HUES64 (cell line): ENCODE data around the gene ZDHHC9.

Source experiments
- H3K27ac ChIP-seq: 2 replicates; pipeline ENCODE4 v1.7.0; 2013; ENCODE audit warnings: low read depth, low read length, inconsistent platforms
- H3K27me3 ChIP-seq: 2 replicates; pipeline ENCODE4 v1.6.1; 2013; ENCODE audit warnings: mild to moderate bottlenecking, low read length; ENCODE audit not compliant: insufficient read depth
- H3K36me3 ChIP-seq: 2 replicates; pipeline ENCODE4 v1.6.1; 2013; ENCODE audit warnings: mild to moderate bottlenecking, low read length; ENCODE audit not compliant: insufficient read depth
- H3K4me1 ChIP-seq: 2 replicates; pipeline ENCODE4 v1.6.1; 2013; ENCODE audit warnings: mild to moderate bottlenecking, low read length, moderate library complexity; ENCODE audit not compliant: insufficient read depth
- H3K4me3 ChIP-seq: 2 replicates; pipeline ENCODE4 v1.5.1; 2013; ENCODE audit warnings: mild to moderate bottlenecking, low read length, moderate library complexity
- H3K9ac ChIP-seq: 2 replicates; pipeline ENCODE4 v1.6.1; 2013; ENCODE audit warnings: mild to moderate bottlenecking, low read depth, low read length
- H3K9me3 ChIP-seq: 2 replicates; pipeline ENCODE4 v1.6.1; 2013; ENCODE audit warnings: low read depth, low read length; ENCODE audit not compliant: insufficient read depth
- WGBS: fragments of 150-250, 120-280 bp; methylation state at CpG from one replicate; pipeline ENCODE4 v1.1.7; 2013; ENCODE audit warnings: missing lambda C conversion rate; 5-methylcytosine and 5-hydroxymethylcytosine counted together

Gene ZDHHC9

DNA sequence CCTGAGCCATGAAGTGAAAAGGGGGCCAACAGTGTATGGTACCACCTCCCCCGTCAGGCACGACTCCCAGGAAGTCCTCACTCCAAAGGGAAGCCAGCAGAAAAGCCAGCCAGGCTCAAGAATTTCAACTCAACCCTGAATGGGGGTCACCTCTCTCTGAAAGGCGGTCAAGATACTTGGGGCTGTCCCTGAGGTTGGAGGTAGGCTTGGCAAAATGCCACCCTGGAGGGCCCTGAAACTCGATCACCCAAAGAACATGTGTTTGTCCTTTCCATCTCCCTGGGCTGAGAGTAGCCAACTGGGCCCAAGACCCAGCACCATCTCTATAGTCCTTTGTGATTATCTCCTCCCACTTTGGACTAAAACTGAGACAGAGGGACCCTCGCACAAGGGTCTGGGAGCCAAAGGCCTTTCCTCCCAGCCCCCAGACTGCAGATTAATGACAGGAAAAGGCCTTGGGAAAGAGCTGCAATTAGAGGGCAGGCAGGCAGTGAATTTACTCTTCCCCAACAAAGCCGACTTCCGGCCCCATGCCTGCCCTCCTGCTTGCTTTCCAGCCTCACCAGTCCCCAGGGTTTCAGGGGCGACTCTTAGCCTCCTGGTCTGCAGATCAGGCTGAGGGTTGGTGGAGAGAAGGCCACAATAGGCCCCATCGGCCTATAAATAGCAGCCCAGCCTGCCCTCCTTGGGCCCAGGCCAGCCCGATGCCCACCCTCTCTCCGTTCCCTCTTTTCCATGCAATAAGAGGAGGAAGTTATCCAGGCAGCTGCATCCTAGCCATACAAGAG lies 58.3 kb downstream of the ZDHHC9 start:
- H3K27ac ChIP-seq = no peak overlapping the region
- H3K9ac ChIP-seq = no peak overlapping the region

DNA sequence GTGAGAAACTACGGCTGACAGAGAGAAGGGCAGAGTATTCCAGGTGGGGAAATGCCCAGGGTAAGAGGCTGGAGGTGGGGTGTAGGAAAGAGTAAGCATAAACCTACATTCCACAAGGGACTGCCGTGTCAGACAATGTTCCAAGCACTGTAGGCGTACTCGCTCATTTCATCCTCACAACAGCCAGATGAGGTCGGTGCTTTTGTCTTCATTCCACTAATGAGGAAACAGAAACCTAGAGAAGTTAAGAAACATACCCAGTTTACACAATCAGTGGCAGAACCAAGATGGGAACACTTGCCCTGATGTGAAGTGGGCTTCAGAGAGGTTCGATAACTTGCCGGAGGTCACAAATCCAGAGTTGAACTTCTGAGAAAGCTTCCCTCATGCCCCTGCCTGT lies 59.3 kb downstream of the ZDHHC9 start:
- 80% methylated on average over 6 of the region's 7 CpGs for WGBS
- H3K4me1 ChIP-seq = no peaks in the 10 kb centered on the region
- no peaks in the 10 kb centered on the region for H3K9me3 ChIP-seq
- no peak overlapping the region for H3K27ac ChIP-seq
- no peak overlapping the region for H3K4me3 ChIP-seq
- no peaks in the 10 kb centered on the region for H3K36me3 ChIP-seq
- H3K27me3 ChIP-seq = no peaks in the 10 kb centered on the region
- H3K9ac ChIP-seq = no peak overlapping the region

More for the DNA sequence above, 58.3 kb downstream of the ZDHHC9 start:
- Histone ChIP-seq H3K4me3 (no peak overlapping the region), H3K4me1 (no peaks in the 10 kb centered on the region), H3K27me3 (no peaks in the 10 kb centered on the region), H3K9me3 (no peaks in the 10 kb centered on the region), H3K36me3 (no peaks in the 10 kb centered on the region)
- WGBS = 96% methylated on average over 9 of the region's 11 CpGs

DNA sequence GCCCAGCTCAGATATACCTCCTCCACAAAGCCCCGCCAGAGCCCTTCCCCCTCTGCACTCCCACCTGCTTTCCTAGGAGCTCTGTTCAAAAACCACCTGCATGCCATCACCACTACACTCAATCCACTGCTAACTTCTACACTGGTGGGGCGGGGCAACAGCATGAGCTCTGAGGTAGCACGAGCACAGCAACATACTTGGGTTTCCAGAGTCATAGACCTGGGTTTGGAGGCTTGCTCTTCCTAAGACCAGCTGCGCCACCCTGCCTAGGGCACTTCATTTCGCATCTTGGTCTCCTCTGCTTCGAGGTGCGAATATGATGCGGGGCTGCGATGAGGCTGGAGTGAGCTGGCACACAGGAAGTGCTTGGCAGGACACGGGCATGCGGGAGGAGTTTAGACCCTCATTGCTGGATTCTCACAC lies 60.4 kb downstream of the ZDHHC9 start:
- WGBS = 95% methylated on average over 11 of the region's 11 CpGs
- Histone ChIP-seq H3K9me3 (no peaks in the 10 kb centered on the region), H3K27ac (no peak overlapping the region), H3K9ac (no peak overlapping the region), H3K27me3 (no peaks in the 10 kb centered on the region), H3K4me1 (no peaks in the 10 kb centered on the region), H3K36me3 (no peaks in the 10 kb centered on the region), H3K4me3 (no peak overlapping the region)

DNA sequence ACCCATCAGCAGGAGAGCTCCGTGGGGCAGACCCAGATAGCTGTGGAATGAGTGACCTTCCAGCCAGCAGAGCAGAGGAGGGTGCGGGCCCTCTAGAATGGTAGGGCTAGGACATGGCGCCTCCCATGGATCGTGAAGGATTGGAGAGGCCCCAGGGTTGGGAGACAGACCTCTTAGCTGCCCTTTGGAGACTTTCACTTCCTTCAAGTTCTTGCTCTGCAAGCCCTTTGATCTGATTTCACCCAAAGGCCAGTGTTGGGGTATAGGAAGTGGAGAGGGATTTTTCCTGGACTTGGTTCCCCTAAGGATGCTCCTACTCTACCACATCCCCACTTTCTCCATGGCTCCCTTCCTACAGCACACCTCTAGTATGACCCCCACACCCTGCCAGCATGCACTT lies 61.0 kb downstream of the ZDHHC9 start:
- Histone ChIP-seq H3K4me3 (no peak overlapping the region), H3K9me3 (no peaks in the 10 kb centered on the region), H3K27ac (no peak overlapping the region), H3K36me3 (no peaks in the 10 kb centered on the region), H3K4me1 (no peaks in the 10 kb centered on the region), H3K27me3 (no peaks in the 10 kb centered on the region), H3K9ac (no peak overlapping the region)
- 98% methylated on average over 4 of the region's 4 CpGs for WGBS

DNA sequence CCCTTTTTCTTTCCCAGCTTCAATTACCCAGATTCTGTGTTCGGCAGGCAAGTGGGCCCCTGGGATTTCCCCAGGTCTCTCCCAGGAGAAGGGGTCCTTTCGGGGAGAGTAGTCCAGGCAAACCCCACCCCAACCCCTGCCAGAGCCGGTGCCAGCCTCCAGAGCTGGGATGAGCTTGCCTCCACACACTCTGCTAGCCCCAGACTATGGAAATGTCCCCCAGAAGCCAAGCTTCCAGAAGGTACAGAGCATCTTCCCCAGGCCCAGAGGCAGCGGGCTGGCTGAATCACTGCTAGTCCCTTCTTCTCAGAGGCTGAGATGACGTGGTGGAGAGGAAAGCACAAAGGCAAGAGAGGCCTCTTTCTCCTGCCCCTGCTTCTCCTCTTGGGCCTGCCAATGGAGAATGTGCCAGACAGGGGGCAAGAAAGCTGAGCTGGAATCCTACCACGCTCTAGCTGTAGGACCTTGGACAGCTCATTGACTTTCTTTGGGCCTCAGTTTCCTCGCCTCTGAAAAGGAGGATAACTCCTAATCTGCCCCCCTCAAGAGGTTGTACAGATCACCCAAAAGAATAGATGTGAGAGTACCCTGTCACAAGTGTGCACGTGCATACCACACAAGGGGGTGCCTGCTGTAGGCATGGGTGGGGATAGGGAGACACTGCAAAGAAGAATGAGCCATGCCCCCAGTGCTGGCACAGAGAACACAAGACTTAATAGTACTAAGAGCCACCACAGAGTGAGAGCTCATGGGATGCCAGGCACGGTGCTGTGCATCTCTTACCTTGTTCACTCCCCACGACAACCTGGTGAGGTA lies 61.8 kb downstream of the ZDHHC9 start:
- H3K4me1 ChIP-seq = no peaks in the 10 kb centered on the region
- WGBS = 90% methylated on average over 9 of the region's 10 CpGs
- no peaks in the 10 kb centered on the region for H3K9me3 ChIP-seq
- H3K36me3 ChIP-seq = no peaks in the 10 kb centered on the region
- no peak overlapping the region for H3K4me3 ChIP-seq
- H3K27ac ChIP-seq = no peak overlapping the region
- no peaks in the 10 kb centered on the region for H3K27me3 ChIP-seq
- H3K9ac ChIP-seq = no peak overlapping the region

DNA sequence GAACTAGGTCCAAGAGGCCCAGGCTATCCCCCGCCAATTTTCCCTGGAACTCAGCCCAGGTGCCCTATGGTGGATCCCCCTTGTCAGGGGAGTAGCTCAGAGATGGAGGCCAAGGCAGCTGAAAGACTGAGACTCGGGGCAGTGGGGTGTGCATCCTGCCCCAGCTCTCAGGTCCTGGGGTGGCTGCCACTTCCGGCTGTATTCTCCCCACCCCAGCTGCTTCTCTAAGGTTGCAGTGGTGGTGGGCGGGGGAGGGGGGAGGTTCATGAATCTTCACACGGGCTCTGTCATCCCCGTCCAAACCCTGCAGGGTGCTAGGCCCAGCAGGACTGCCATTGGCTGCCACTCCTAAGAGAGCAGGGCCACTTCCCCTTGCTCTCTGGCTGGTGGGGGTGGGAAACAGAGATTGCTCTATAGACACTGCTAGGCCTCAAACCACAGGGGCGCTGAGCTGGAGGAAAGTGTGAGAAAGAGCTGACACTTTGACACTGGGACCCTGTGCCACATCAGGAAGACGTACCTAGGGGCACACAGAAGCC lies 62.5 kb downstream of the ZDHHC9 start:
- no peaks in the 10 kb centered on the region for H3K27me3 ChIP-seq
- H3K9me3 ChIP-seq = no peaks in the 10 kb centered on the region
- no peaks in the 10 kb centered on the region for H3K36me3 ChIP-seq
- no peak overlapping the region for H3K27ac ChIP-seq
- 60% methylated on average over 3 of the region's 8 CpGs for WGBS
- no peaks in the 10 kb centered on the region for H3K4me1 ChIP-seq
- H3K4me3 ChIP-seq = no peak overlapping the region
- H3K9ac ChIP-seq = no peak overlapping the region

DNA sequence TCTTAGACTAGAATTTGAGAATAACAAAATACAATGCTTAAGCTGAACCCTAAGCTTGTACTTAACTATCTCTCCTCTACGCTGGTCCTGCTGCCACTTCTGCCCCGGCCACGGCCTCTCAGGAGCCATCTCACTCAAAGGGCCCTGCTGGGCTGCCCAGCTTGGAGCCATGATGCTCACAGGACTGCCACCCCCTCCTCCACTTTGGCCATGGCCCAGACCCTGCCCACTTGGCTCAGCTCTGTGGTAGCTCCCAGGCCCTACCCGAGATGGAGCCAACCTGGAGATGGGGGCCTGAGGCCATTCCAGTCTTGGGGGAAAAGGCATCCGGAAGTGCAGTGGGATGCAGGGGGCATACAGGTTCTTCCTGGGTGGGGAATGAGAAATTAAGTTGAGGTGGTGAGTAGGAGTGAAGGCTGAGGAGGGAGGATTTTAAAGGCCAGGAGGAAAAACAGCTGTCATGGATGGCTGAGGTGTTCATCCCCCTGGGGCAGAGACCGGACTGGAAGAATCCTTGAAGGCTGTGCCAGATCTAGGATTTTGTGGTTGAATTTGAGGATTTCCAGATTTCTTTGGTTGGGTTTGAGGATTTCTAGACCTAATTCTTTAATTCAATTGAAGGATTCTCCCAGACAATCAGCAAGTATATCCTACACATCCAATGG lies 63.1 kb downstream of the ZDHHC9 start:
- Histone ChIP-seq H3K4me3 (no peak overlapping the region), H3K9ac (no peak overlapping the region), H3K27ac (no peak overlapping the region), H3K9me3 (no peaks in the 10 kb centered on the region), H3K4me1 (no peaks in the 10 kb centered on the region), H3K36me3 (no peaks in the 10 kb centered on the region), H3K27me3 (no peaks in the 10 kb centered on the region)
- 95% methylated on average over 6 of the region's 6 CpGs for WGBS

DNA sequence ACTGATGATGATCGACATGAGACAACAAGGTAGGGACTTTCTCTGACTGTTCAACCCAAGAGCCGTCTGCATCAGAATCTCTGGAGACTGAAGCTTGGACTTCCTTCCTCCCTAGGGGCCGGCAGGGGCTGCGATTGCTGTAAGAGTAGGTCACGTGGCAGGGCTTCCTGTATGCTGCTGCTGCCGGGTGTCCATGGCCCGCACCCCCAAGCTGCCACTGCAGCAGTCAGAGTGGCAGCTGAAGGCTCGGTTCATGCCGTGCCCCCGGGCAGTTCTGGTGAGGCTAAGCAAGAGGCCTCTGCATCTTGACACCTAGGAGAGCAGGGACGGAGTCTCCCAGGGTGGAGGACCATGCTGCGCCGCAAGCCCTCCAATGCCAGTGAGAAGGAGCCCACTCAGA lies 63.9 kb downstream of the ZDHHC9 start, which contains the start of gene SASH3:
TSS of gene SASH3 (plus strand) at position 203 of the 400 bp plus-strand sequence. CDS start at position 352, 149 bp downstream.
- Histone ChIP-seq H3K36me3 (no peaks in the 10 kb centered on the region), H3K4me1 (no peaks in the 10 kb centered on the region), H3K9ac (no peak within 1 kb of the TSS), H3K27me3 (no peaks in the 10 kb centered on the region), H3K27ac (no peak within 1 kb of the TSS), H3K9me3 (no peaks in the 10 kb centered on the region), H3K4me3 (no peak within 1 kb of the TSS)
- 91% methylated on average over 13 of the region's 13 CpGs for WGBS

DNA sequence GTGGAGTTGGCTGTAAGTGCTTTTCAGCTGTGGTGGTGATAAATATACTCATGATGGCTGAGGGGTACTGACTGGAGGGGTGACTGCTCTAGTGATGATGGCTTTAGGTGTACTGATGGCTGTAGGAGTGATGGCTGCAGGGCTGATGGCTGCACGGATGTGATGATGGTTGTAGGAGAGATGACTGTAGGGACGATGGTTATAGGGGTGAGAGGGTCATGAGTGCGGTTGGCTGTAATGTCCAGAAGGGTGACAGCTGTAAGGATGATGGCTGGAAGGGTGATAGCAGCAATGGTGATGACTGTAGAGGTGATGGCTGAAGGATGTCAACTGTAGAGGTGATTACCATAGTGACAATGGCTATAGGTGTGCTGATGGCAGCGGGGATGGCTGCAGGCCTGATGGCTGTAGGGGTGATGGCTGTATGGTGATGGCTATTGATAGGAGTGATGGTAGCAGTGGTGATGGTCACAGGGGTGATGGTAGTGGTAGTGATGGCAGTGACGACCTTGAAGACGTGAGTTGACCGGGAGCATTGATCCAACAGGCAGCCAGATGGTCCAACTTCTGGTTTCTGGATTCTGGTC lies 64.5 kb downstream of the ZDHHC9 start:
- 94% methylated on average over 7 of the region's 7 CpGs for whole genome bisulfite sequencing
- Histone ChIP-seq H3K27ac (no peak overlapping the region), H3K4me1 (no peaks in the 10 kb centered on the region), H3K4me3 (no peak overlapping the region), H3K27me3 (no peaks in the 10 kb centered on the region), H3K9ac (no peak overlapping the region), H3K36me3 (no peaks in the 10 kb centered on the region), H3K9me3 (no peaks in the 10 kb centered on the region)

DNA sequence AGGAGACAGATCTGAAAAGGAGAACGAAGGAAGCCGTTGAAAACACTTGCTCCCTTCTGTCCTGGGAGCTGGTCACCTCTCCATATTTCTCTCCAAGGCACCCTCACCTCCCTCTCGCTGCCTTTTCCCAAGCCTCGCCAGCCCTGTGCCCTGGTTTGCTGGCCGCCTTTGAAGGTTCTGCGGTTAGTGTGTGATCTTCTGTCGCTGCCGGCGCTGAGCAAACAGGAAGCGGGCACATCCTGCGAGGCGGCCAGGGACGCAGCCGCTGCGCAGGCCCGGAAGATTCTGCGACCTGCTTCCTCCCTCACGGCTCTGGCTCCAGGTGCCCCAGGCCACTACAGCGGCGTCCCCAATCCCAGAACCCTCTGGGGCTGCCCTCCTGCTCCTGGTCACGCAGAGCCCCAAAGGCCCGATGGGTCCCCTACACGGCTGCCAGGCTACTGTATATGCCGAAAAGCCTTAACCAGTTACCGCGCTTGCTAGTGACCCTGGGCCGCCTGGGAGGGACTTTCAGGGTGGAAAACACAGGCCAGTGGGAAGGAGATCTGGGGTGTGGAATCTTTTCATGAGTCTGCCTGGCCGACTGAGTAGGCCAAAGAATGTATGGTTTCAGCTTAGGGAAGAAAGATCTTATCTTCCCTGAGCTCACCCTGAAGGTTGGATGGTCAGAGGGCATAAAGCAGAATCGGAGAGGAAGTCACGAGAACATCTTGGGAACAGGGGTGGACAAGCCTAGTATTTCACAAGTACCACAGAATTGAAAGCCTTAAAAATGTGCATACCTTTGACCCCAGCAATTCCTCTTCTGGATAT lies 66.3 kb downstream of the ZDHHC9 start:
- Histone ChIP-seq H3K36me3 (no peaks in the 10 kb centered on the region), H3K27me3 (no peaks in the 10 kb centered on the region), H3K4me3 (no peak overlapping the region), H3K27ac (no peak overlapping the region), H3K4me1 (no peaks in the 10 kb centered on the region), H3K9me3 (no peaks in the 10 kb centered on the region), H3K9ac (no peak overlapping the region)
- WGBS = 93% methylated on average over 29 of the region's 30 CpGs
